ENCODE data around the gene MTHFD1L.

The MTHFD1L gene

DNA sequence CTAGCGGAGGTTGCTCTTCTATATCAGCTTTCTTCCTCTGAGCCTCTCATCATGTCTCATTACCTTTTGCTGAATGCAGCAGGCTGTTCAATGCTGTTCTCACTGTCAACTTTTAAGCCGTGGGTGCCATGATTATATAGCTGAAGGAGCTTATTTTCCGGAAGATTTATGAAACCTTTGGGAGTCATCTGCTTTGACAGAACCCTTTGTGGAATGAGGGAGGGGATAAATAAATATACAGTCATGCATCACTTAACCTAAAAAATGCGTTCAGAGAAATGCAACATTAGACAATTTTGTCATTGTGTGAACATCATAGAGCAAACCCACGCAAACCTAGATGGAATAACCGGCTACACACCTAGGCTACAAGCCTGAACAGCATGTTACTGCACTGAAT, 272.0 kb downstream of the MTHFD1L start:
- no peak overlapping the region for H2AFZ ChIP-seq
- H3K4me2 ChIP-seq (ENCODE audit: low read length), result no peak overlapping the region
- no peak overlapping the region for H3K4me3 ChIP-seq (ENCODE audit: low read depth, low read length)
- H3K9ac ChIP-seq, result no peak overlapping the region
- no peaks in the 10 kb centered on the region for H3K79me2 ChIP-seq
- H3K9me3 ChIP-seq (ENCODE audit: control insufficient read depth, low read length), result no peaks in the 10 kb centered on the region
- no peak overlapping the region for H3K27ac ChIP-seq
- TF ChIP-seq, protein P1, sequence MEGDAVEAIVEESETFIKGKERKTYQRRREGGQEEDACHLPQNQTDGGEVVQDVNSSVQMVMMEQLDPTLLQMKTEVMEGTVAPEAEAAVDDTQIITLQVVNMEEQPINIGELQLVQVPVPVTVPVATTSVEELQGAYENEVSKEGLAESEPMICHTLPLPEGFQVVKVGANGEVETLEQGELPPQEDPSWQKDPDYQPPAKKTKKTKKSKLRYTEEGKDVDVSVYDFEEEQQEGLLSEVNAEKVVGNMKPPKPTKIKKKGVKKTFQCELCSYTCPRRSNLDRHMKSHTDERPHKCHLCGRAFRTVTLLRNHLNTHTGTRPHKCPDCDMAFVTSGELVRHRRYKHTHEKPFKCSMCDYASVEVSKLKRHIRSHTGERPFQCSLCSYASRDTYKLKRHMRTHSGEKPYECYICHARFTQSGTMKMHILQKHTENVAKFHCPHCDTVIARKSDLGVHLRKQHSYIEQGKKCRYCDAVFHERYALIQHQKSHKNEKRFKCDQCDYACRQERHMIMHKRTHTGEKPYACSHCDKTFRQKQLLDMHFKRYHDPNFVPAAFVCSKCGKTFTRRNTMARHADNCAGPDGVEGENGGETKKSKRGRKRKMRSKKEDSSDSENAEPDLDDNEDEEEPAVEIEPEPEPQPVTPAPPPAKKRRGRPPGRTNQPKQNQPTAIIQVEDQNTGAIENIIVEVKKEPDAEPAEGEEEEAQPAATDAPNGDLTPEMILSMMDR (IDR thresholded peaks at IDR 0.05), result no peak
- no peaks in the 10 kb centered on the region for H3K27me3 ChIP-seq (ENCODE audit: control insufficient read depth, insufficient read depth, low read length)
- H3K4me1 ChIP-seq, result no peaks in the 10 kb centered on the region
- no peaks in the 10 kb centered on the region for H3K36me3 ChIP-seq (ENCODE audit: control insufficient read depth, insufficient read depth, low read length)

GRCh38 chr6:151139524-151139923, 274.0 kb downstream of the MTHFD1L start:
- H3K36me3 ChIP-seq (ENCODE audit: control insufficient read depth, insufficient read depth, low read length), result no peaks in the 10 kb centered on the region
- H3K4me3 ChIP-seq (ENCODE audit: low read depth, low read length), result no peak overlapping the region
- H2AFZ ChIP-seq, result no peak overlapping the region
- TF ChIP-seq, protein P1 (IDR thresholded peaks at IDR 0.05), result no peak
- no peaks in the 10 kb centered on the region for H3K27me3 ChIP-seq (ENCODE audit: control insufficient read depth, insufficient read depth, low read length)
- no peaks in the 10 kb centered on the region for H3K4me1 ChIP-seq
- H3K9me3 ChIP-seq (ENCODE audit: control insufficient read depth, low read length), result no peaks in the 10 kb centered on the region
- H3K9ac ChIP-seq, result no peak overlapping the region
- H3K79me2 ChIP-seq, result no peaks in the 10 kb centered on the region
- H3K27ac ChIP-seq, result no peak overlapping the region
- no peak overlapping the region for H3K4me2 ChIP-seq (ENCODE audit: low read length)

- no peak overlapping the region for H3K27ac ChIP-seq
- no peaks in the 10 kb centered on the region for H3K79me2 ChIP-seq
- TF ChIP-seq, protein P1 (IDR thresholded peaks at IDR 0.05), result no peak
- H3K4me1 ChIP-seq, result no peaks in the 10 kb centered on the region
- no peak overlapping the region for H3K4me3 ChIP-seq (ENCODE audit: low read depth, low read length)
- no peak overlapping the region for H2AFZ ChIP-seq
- H3K9ac ChIP-seq, result no peak overlapping the region
- no peaks in the 10 kb centered on the region for H3K36me3 ChIP-seq (ENCODE audit: control insufficient read depth, insufficient read depth, low read length)
- H3K9me3 ChIP-seq (ENCODE audit: control insufficient read depth, low read length), result no peaks in the 10 kb centered on the region
- H3K4me2 ChIP-seq (ENCODE audit: low read length), result no peak overlapping the region
- H3K27me3 ChIP-seq (ENCODE audit: control insufficient read depth, insufficient read depth, low read length), result no peaks in the 10 kb centered on the region
Measured at GRCh38 chr6:151140767-151141166, 275.3 kb downstream of the MTHFD1L start.

- Histone ChIP-seq H3K4me1 (no peaks in the 10 kb centered on the region), H3K36me3 (ENCODE audit: control insufficient read depth, insufficient read depth, low read length) (no peaks in the 10 kb centered on the region), H3K4me3 (ENCODE audit: low read depth, low read length) (no peak overlapping the region), H2AFZ (no peak overlapping the region), H3K79me2 (no peaks in the 10 kb centered on the region), H3K27ac (no peak overlapping the region), H3K9ac (no peak overlapping the region), H3K4me2 (ENCODE audit: low read length) (no peak overlapping the region), H3K9me3 (ENCODE audit: control insufficient read depth, low read length) (no peaks in the 10 kb centered on the region), H3K27me3 (ENCODE audit: control insufficient read depth, insufficient read depth, low read length) (no peaks in the 10 kb centered on the region)
- TF ChIP-seq, protein P1 (IDR thresholded peaks at IDR 0.05), result no peak
Measured at GRCh38 chr6:151141685-151142084, 276.2 kb downstream of the MTHFD1L start.

- no peak overlapping the region for H3K4me2 ChIP-seq (ENCODE audit: low read length)
- no peak overlapping the region for H3K9ac ChIP-seq
- no peaks in the 10 kb centered on the region for H3K79me2 ChIP-seq
- H3K9me3 ChIP-seq (ENCODE audit: control insufficient read depth, low read length), result no peaks in the 10 kb centered on the region
- H3K4me3 ChIP-seq (ENCODE audit: low read depth, low read length), result no peak overlapping the region
- H2AFZ ChIP-seq, result no peak overlapping the region
- no peaks in the 10 kb centered on the region for H3K4me1 ChIP-seq
- H3K27me3 ChIP-seq (ENCODE audit: control insufficient read depth, insufficient read depth, low read length), result no peaks in the 10 kb centered on the region
- H3K27ac ChIP-seq, result no peak overlapping the region
- TF ChIP-seq, protein P1 (IDR thresholded peaks at IDR 0.05), result no peak
- H3K36me3 ChIP-seq (ENCODE audit: control insufficient read depth, insufficient read depth, low read length), result no peaks in the 10 kb centered on the region
Measured at GRCh38 chr6:151142676-151143075, 277.2 kb downstream of the MTHFD1L start.

Data from parathyroid adenoma (tissue), 2 donors.